Stimulated activated CD8-positive, alpha-beta memory T cell treated with anti-CD3 and anti-CD28 coated beads, Interleukin-12 subunit alpha, Interleukin-12 subunit beta, amount 100 ng/mL, for 24 hours (primary cell): ENCODE measurements around the gene CUEDC2.

Source experiments
- DNase-seq: peaks from one replicate; pipeline ENCODE4 v3.0.0-alpha.2; 2020; ENCODE audit errors: extremely low read depth

Gene CUEDC2

GRCh38 chr10:102432162-102432950 lies at the start of gene CUEDC2:
Gene CUEDC2, minus strand, starts transcription at chr10:102432574. Its CDS starts 7,386 bp downstream, at chr10:102425188.
- DNase-seq, result no peak

GRCh38 chr10:102480396-102480795 lies 48.0 kb upstream of the CUEDC2 start:
- no peak for DNase-seq

GRCh38 chr10:102479651-102480050 lies 47.3 kb upstream of the CUEDC2 start:
- no peak for DNase-seq

GRCh38 chr10:102476466-102477141 lies 44.2 kb upstream of the CUEDC2 start:
- DNase-seq, result no peak

- no peak for DNase-seq
Observed at GRCh38 chr10:102475451-102476040, 43.2 kb upstream of the CUEDC2 start.

GRCh38 chr10:102473445-102474331 lies 41.3 kb upstream of the CUEDC2 start:
- no peak for DNase-seq

GRCh38 chr10:102470579-102471546 lies 38.5 kb upstream of the CUEDC2 start:
- no peak for DNase-seq

GRCh38 chr10:102468683-102469082 lies 36.3 kb upstream of the CUEDC2 start:
- DNase-seq, result no peak

GRCh38 chr10:102467971-102468438 lies 35.6 kb upstream of the CUEDC2 start:
- DNase-seq, result no peak

- no peak for DNase-seq
Observed at GRCh38 chr10:102467318-102467717, 34.9 kb upstream of the CUEDC2 start.

- DNase-seq, result no peak
Observed at GRCh38 chr10:102465466-102465865, 33.1 kb upstream of the CUEDC2 start.

GRCh38 chr10:102463983-102464382 lies 31.6 kb upstream of the CUEDC2 start:
- no peak for DNase-seq

- DNase-seq, result no peak
Observed at GRCh38 chr10:102462512-102463054, 30.2 kb upstream of the CUEDC2 start.

- peak; percentile 85 for DNase-seq
Observed at GRCh38 chr10:102461187-102462054, 29.0 kb upstream of the CUEDC2 start.

- no peak for DNase-seq
Observed at GRCh38 chr10:102460836-102461186, 28.4 kb upstream of the CUEDC2 start.

- DNase-seq, result no peak
Observed at GRCh38 chr10:102458656-102459055, 26.3 kb upstream of the CUEDC2 start.

GRCh38 chr10:102457591-102458150 lies 25.3 kb upstream of the CUEDC2 start:
- DNase-seq, result no peak

- DNase-seq, result no peak
Observed at GRCh38 chr10:102455893-102456471, 23.6 kb upstream of the CUEDC2 start.
